H1 (cell line): ENCODE data around the gene RAP1A. TPM values are rescaled to one million over a fixed set of nuclear protein-coding genes. Genes with fewer than 3 reads are reported as not detected.

ENCODE experiments used
- CHD2 ChIP-seq: IDR thresholded peaks from 2 replicates; pipeline ENCODE4 v1.6.1; 2012; ENCODE audit warnings: low read length, improper control_type of control experiment
- CHD7 ChIP-seq: fragments of 300-600 bp; sonication (generic); IDR thresholded peaks from 2 replicates; pipeline ENCODE4 v1.7.1; 2012; ENCODE audit warnings: low read length, moderate library complexity, mild to moderate bottlenecking, inconsistent platforms; ENCODE audit not compliant: insufficient replicate concordance
- GTF2F1 ChIP-seq: IDR thresholded peaks from 2 replicates; pipeline ENCODE4 v1.6.1; 2012; ENCODE audit warnings: low read depth, low read length, improper control_type of control experiment, borderline replicate concordance
- HDAC2 ChIP-seq, 2 experiments: fragments of 300-600 bp in 1 of 2; sonication (generic) in 1 of 2; IDR thresholded peaks; 2 replicates each; pipeline ENCODE4 v1.6.1; 2011 to 2012; ENCODE audit warnings: low read depth in 2 of 2, low read length in 2 of 2, mild to moderate bottlenecking in 2 of 2, moderate library complexity in 2 of 2, borderline replicate concordance in 1 of 2, inconsistent platforms in 1 of 2
- NRF1 ChIP-seq: IDR thresholded peaks from 2 replicates; pipeline ENCODE4 v1.6.1; 2011; ENCODE audit warnings: mild to moderate bottlenecking, low read depth, low read length, improper control_type of control experiment
- POLR2A ChIP-seq, 2 experiments: IDR thresholded peaks; 1 replicate in 1 of 2; 2 replicates in 1 of 2; pipeline ENCODE4 v1.6.1; 2011; ENCODE audit warnings: low read depth in 2 of 2, low read length in 2 of 2, mild to moderate bottlenecking in 2 of 2; ENCODE audit errors: control extremely low read depth in 1 of 2
- SIX5 ChIP-seq: IDR thresholded peaks from 2 replicates; pipeline ENCODE4 v1.6.1; 2011; ENCODE audit warnings: mild to moderate bottlenecking, low read depth, low read length
- SUZ12 ChIP-seq: fragments of 200-600 bp; sonication (generic); IDR thresholded peaks from 2 replicates; pipeline ENCODE4 v1.6.1; 2012; ENCODE audit warnings: mild to moderate bottlenecking, inconsistent platforms, low read length, moderate library complexity, mixed read lengths
- TEAD4 ChIP-seq: IDR thresholded peaks from 2 replicates; pipeline ENCODE4 v1.6.1; 2012; ENCODE audit warnings: low read depth, low read length, inconsistent platforms, mixed read lengths
- polyA plus RNA-seq, 7 experiments: library from polyadenylated mRNA; depleted of rRNA in 3 of 7; stranded (reverse) in 5 of 7; unstranded in 2 of 7; fragments of >200 nt in 5 of 7; fragments of 200-250 nt in 2 of 7; gene quantifications; 1 replicate in 5 of 7; 2 replicates in 1 of 7; 4 replicates in 1 of 7; pipeline versions ENCODE4 v1.2.1 to v1.2.3, GENCODE V29; 2011 to 2013; ENCODE audit warnings: missing spikeins in 2 of 7, mixed read lengths in 2 of 7
- total RNA-seq: library from RNA; stranded (reverse); fragmentation: NEBNext Ultra II Directional; extraction: Animal tissue kit (Norgen Biotek cat#: 25700); gene quantifications from 2 replicates; pipeline ENCODE4 v1.2.1, GENCODE V29; 2021

Gene RAP1A
- total and polyA plus RNA-seq, 2 of the 8 experiments (the other 6 are each of a cell fraction or from before 2014, with no cell fraction given) = 10.9 to 35.8 TPM

GRCh38 chr1:111581166-111581565 lies 38.4 kb upstream of the RAP1A start (continued):
- TF ChIP-seq CHD7 (no peak), SIX5 (no peak), CHD2 (no peak), HDAC2 (IDR thresholded peaks at IDR 0.05; ENCODE audit: borderline replicate concordance in 1 of 2, low read depth in 2 of 2, low read length in 2 of 2) (no peak), POLR2A (IDR thresholded peaks at IDR 0.05; ENCODE audit: control extremely low read depth in 1 of 2, low read depth in 2 of 2, low read length in 2 of 2) (no peak), NRF1 (no peak), TEAD4 (no peak), SUZ12 (no peak), GTF2F1 (no peak)
